Astrocyte of the spinal cord (primary cell): ENCODE measurements around the gene EDN2.

Experiments used
- DNase-seq: peaks from one replicate; pipeline ENCODE4 v3.0.0; 2011; ENCODE audit warnings: low read depth, low spot score
- H3K4me3 ChIP-seq: 2 replicates; pipeline ENCODE4 v1.5.1; 2011; ENCODE audit warnings: low read depth, mild to moderate bottlenecking, low read length, moderate library complexity
- in situ Hi-C: cut with HindIII; loops from 2 replicates; pipeline ENCODE4 v1.10.0; 2017; ENCODE audit warnings: low sequenced_read_pairs
- TF ChIP-seq, protein P1 (sequence below): IDR thresholded peaks from 2 replicates; pipeline ENCODE4 v1.5.1; 2012; ENCODE audit warnings: low read depth, mild to moderate bottlenecking, low read length, inconsistent platforms

EDN2 gene

DNA sequence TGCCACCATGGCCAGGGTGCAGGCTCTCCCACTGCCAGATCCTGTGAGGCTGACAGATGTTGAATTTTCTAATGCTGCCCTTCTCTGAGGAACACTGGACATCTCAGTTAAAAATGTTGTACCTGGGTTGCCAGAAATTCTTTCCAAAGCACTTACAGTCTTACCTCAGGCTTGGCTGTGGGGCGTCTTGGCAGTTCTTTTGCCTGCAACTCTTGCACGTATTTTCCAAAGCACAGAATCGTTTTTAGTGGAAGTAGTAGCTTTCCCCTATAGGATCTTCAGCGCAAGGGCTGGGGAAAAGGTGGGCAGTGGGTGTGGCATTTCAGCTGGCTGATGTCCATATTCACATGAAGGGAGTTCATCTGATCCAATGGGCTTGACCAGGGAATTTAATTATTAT lies 53.9 kb downstream of the EDN2 start:
- in situ Hi-C loops: no loop called here
- no peak overlapping the region for H3K4me3 ChIP-seq
- DNase-seq: no peak
- TF ChIP-seq, protein P1, sequence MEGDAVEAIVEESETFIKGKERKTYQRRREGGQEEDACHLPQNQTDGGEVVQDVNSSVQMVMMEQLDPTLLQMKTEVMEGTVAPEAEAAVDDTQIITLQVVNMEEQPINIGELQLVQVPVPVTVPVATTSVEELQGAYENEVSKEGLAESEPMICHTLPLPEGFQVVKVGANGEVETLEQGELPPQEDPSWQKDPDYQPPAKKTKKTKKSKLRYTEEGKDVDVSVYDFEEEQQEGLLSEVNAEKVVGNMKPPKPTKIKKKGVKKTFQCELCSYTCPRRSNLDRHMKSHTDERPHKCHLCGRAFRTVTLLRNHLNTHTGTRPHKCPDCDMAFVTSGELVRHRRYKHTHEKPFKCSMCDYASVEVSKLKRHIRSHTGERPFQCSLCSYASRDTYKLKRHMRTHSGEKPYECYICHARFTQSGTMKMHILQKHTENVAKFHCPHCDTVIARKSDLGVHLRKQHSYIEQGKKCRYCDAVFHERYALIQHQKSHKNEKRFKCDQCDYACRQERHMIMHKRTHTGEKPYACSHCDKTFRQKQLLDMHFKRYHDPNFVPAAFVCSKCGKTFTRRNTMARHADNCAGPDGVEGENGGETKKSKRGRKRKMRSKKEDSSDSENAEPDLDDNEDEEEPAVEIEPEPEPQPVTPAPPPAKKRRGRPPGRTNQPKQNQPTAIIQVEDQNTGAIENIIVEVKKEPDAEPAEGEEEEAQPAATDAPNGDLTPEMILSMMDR: no peak

DNA sequence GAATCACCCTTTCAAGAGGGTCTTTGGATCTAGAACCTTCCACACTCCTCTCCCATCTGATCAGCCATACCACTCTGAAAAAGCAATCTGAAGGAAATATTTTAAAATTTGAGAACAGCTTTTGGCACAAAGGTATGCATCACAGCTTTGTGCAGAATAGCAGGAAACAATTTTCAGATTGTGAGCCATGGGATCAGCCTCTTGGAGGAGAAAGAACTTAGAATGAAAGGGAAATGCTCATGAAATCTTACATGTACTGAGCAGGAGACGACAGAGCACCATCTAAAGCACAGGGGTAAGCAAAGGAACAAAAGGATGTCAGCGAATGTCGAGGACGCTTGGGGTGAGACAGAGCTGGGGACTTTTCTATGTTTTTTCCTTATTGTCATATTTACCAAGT lies 54.4 kb downstream of the EDN2 start:
- TF ChIP-seq, protein P1: no peak
- no peak overlapping the region for H3K4me3 ChIP-seq
- DNase-seq: no peak
- in situ Hi-C loops: no loop called here

DNA sequence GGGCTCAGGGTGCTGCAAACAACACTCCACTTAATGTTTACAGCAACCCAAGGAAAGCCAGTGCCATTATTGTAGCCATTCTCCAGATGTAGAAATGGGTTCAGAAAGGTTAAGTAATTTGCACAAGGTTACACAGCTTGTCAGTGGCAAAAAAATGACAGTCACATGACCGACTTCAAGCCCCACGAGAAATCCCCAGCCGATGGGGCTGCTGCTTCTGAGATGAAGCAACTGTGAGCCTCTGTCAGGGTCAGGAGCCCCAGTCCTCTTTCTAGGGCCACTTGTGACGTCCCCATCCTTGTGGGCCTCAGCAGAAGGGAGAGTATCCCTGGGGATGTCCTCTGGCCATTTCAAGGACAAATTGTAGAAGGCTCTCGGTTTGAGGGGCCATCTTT lies 54.8 kb downstream of the EDN2 start:
- in situ Hi-C loops: no loop called here
- no peak overlapping the region for H3K4me3 ChIP-seq
- no peak for DNase-seq
- TF ChIP-seq, protein P1: no peak
